Prostate gland (tissue), 2 donors: ENCODE data around the gene KCNT1.

ENCODE experiments used
- CTCF ChIP-seq, 4 experiments: fragments of 200-600 bp in 2 of 4; fragments of 450-650 bp in 2 of 4; sonication (generic) in 2 of 4; IDR thresholded peaks; 1 replicate in 3 of 4; 2 replicates in 1 of 4; pipeline ENCODE4 v1.5.1; 2016 to 2019; ENCODE audit warnings: antibody characterized with exemption in 4 of 4, mild to moderate bottlenecking in 2 of 4, moderate library complexity in 2 of 4
- POLR2AphosphoS5 ChIP-seq: sonication (generic); formaldehyde crosslinking; IDR thresholded peaks from one replicate; pipeline ENCODE4 v1.6.1; 2017; ENCODE audit warnings: antibody characterized with exemption

GRCh38 chr9:135814421-135815095 lies 112.6 kb downstream of the KCNT1 start:
- TF ChIP-seq CTCF (IDR thresholded peaks at IDR 0.05): no peak
- no peak for TF ChIP-seq POLR2AphosphoS5
